Right atrium auricular region (tissue), 2 donors: ENCODE measurements around the gene B4GALNT2. TPM values are rescaled to one million over a fixed set of nuclear protein-coding genes. Genes with fewer than 3 reads are reported as not detected.
A peak's percentile ranks its signal among the peaks of the same experiment; 100 is the strongest.
"Not testable (repeated sequence)": the region's sequence is repeated elsewhere in the genome, so short reads cannot be mapped to it uniquely, and the experiment has no call there.

Experiments used
- DNase-seq: peaks from one replicate; pipeline ENCODE4 v3.0.0-alpha.2; 2019; ENCODE audit warnings: low spot score
- H3K27ac ChIP-seq, 2 donors: fragments of 200-600 bp; sonication (generic); 1 replicate in 1 of 2; 2 replicates in 1 of 2; pipeline ENCODE4 v1.5.1; 2016 to 2019
- H3K27me3 ChIP-seq, 2 donors: fragments of 200-600 bp; sonication (generic); one replicate each; pipeline versions ENCODE4 v1.5.1 to v1.6.0; 2017 to 2019
- H3K36me3 ChIP-seq: fragments of 200-600 bp; sonication (generic); one replicate; pipeline ENCODE4 v1.5.1; 2016
- H3K4me1 ChIP-seq, 2 donors: fragments of 200-600 bp; sonication (generic); one replicate each; pipeline versions ENCODE4 v1.5.1 to v1.6.0; 2017 to 2019
- H3K4me3 ChIP-seq, 2 donors: fragments of 200-600 bp; sonication (generic); 1 replicate in 1 of 2; 2 replicates in 1 of 2; pipeline ENCODE4 v1.5.1; 2017 to 2019; ENCODE audit warnings: mild to moderate bottlenecking in 1 of 2, moderate library complexity in 1 of 2
- H3K9me3 ChIP-seq, 2 donors: fragments of 200-600 bp; sonication (generic); one replicate each; pipeline ENCODE4 v1.5.1; 2019
- total RNA-seq, 2 donors: library from RNA; depleted of rRNA; stranded (reverse); fragments of >200 nt; gene quantifications; one replicate each; pipeline ENCODE4 v1.1.0, GENCODE V29; 2016
- TF ChIP-seq, protein P1 (sequence below), 2 donors: fragments of 200-600 bp; sonication (generic); IDR thresholded peaks; one replicate each; pipeline ENCODE4 v1.5.1; 2019; ENCODE audit warnings: antibody characterized with exemption in 2 of 2

The B4GALNT2 gene
- total RNA-seq, 2 donors from 2014 or later = not detected

DNA sequence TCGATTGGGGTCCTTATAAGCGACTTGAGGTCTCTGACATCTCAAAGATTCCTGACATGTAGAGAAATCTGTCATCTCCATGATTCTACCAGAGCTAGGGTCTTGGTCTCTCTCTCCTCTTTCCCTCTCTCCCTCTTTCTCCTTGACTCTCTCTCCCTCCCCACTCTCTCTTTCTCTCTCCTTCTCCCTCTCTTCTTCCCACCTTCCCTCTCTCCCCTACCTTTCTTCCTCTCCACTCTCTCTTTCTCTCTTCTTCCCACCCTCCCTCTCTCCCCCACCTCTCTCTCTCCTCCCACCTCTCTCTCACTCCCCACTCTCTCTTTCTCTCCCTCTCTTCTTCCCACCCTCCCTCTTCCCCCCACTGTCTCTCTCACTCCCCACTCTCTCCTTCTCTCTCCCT is 32.6 kb downstream of the B4GALNT2 start:
- no peak for DNase-seq
- Histone ChIP-seq H3K4me3 (no peak overlapping the region), H3K27me3 (no peaks in the 10 kb centered on the region), H3K4me1 (no peaks in the 10 kb centered on the region), H3K9me3 (no peaks in the 10 kb centered on the region), H3K36me3 (no peaks in the 10 kb centered on the region), H3K27ac (no peak overlapping the region)
- TF ChIP-seq, protein P1, sequence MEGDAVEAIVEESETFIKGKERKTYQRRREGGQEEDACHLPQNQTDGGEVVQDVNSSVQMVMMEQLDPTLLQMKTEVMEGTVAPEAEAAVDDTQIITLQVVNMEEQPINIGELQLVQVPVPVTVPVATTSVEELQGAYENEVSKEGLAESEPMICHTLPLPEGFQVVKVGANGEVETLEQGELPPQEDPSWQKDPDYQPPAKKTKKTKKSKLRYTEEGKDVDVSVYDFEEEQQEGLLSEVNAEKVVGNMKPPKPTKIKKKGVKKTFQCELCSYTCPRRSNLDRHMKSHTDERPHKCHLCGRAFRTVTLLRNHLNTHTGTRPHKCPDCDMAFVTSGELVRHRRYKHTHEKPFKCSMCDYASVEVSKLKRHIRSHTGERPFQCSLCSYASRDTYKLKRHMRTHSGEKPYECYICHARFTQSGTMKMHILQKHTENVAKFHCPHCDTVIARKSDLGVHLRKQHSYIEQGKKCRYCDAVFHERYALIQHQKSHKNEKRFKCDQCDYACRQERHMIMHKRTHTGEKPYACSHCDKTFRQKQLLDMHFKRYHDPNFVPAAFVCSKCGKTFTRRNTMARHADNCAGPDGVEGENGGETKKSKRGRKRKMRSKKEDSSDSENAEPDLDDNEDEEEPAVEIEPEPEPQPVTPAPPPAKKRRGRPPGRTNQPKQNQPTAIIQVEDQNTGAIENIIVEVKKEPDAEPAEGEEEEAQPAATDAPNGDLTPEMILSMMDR (IDR thresholded peaks at IDR 0.05) = no peak

DNA sequence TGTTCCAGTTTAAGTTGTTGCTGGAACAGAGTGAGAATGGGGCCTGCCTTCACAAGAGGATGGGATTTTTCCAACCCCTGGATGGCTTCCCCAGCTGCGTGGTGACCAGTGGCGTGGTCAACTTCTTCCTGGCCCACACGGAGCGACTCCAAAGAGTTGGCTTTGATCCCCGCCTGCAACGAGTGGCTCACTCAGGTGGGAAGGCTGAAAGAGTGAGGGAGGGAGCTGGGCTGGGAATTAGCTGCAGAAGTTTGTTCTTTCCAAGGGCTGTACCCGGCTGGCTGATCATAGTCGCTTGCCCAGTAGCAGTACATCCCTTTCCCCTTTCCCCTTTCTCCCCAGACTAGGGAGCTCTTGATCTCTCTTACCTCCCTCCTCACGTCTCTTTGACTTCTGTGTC is 36.1 kb downstream of the B4GALNT2 start:
- Histone ChIP-seq H3K27me3 (no peaks in the 10 kb centered on the region), H3K27ac (no peak overlapping the region), H3K4me1 (no peaks in the 10 kb centered on the region), H3K9me3 (peaks cover 0 to 5% of the 10 kb centered on the region in 2 donors), H3K4me3 (no peak overlapping the region), H3K36me3 (no peaks in the 10 kb centered on the region)
- TF ChIP-seq, protein P1 (IDR thresholded peaks at IDR 0.05) = no peak
- DNase-seq = no peak

DNA sequence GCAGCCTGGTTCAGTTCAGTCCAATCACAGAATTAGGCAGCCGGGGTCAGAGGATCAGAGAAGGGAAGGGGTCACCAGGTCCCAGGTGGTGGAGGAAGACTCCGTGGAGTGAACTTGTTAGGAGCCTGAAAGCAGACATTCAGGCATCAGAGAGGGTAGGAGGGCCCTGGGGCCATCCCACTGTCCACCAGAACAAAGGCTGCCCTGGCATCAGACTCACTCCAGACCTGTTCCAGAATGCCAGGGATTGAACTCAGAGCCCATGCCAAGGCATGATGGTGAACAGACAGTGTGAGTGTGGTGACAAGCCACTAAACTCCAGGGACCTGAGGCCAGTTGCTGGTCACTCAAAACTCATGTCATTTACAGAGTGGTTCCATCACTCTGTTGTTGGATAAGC is 37.6 kb downstream of the B4GALNT2 start:
- peaks cover 0 to 14% of the 10 kb centered on the region in 2 donors for H3K9me3 ChIP-seq
- H3K27me3 ChIP-seq = no peaks in the 10 kb centered on the region
- no peaks in the 10 kb centered on the region for H3K4me1 ChIP-seq
- TF ChIP-seq, protein P1 (IDR thresholded peaks at IDR 0.05) = no peak
- no peaks in the 10 kb centered on the region for H3K36me3 ChIP-seq
- no peak for DNase-seq
- H3K27ac ChIP-seq = no peak overlapping the region
- no peak overlapping the region for H3K4me3 ChIP-seq

- not testable (repeated sequence) for H3K27ac ChIP-seq, H3K4me1 ChIP-seq, H3K4me3 ChIP-seq, H3K36me3 ChIP-seq, H3K27me3 ChIP-seq, DNase-seq
- H3K9me3 ChIP-seq = peaks cover 0 to 18% of the 10 kb centered on the region in 2 donors
These were observed 38.1 kb downstream of the B4GALNT2 start for GRCh38 chr17:49170711-49171110.

- H3K36me3 ChIP-seq = not testable (repeated sequence)
- H3K9me3 ChIP-seq = peaks cover 0 to 44% of the 10 kb centered on the region in 2 donors
These were observed 43.4 kb downstream of the B4GALNT2 start for GRCh38 chr17:49175978-49176377.

GRCh38 chr17:49180303-49180702 is 47.7 kb downstream of the B4GALNT2 start:
- Histone ChIP-seq H3K9me3 (peaks cover 0 to 30% of the 10 kb centered on the region in 2 donors), H3K4me3 (no peak overlapping the region), H3K27me3 (no peaks in the 10 kb centered on the region), H3K4me1 (no peaks in the 10 kb centered on the region), H3K36me3 (no peaks in the 10 kb centered on the region), H3K27ac (no peak overlapping the region)
- TF ChIP-seq, protein P1 (IDR thresholded peaks at IDR 0.05) = peak; percentile 34 to 77
- peak; percentile 73 for DNase-seq

More at GRCh38 chr17:49175978-49176377, 43.4 kb downstream of the B4GALNT2 start:
- DNase-seq, H3K27me3 ChIP-seq, H3K4me3 ChIP-seq, H3K4me1 ChIP-seq, H3K27ac ChIP-seq: not testable (repeated sequence)

DNA sequence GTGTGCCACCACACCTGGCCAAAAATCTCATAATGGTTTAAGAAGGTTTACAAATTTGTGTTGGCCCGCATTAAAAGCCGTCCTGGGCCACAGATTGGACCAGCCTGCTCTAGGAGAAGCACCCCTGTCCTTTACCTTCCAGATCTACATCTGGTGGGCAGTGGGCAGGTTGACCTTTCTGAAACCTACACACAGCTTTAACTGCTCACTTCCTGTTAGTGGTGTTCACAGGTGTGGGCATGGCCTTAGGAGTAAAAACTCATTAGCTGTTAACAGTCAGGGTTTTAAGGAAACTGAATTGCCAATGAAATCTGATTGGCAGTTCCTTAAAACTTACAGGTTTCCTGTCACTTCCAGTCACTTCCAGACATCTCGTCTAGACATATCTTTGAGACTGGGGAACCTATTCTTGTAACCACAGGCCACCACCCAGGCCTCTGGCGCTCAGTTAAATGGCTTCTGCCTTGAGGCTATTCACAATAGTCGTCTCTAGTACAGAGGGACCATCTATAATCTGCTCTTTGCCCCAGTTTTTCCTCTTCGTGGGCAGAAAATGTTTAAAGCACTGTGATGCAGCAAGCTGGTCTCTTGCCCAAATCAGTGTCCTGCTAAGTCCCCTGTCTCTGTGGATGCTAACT is 48.5 kb downstream of the B4GALNT2 start:
- DNase-seq = no peak
- H3K27me3 ChIP-seq = no peaks in the 10 kb centered on the region
- TF ChIP-seq, protein P1 (IDR thresholded peaks at IDR 0.05) = no peak
- H3K4me3 ChIP-seq = no peak overlapping the region
- no peaks in the 10 kb centered on the region for H3K36me3 ChIP-seq
- H3K4me1 ChIP-seq = no peaks in the 10 kb centered on the region
- no peak overlapping the region for H3K27ac ChIP-seq
- H3K9me3 ChIP-seq = peaks cover 0 to 22% of the 10 kb centered on the region in 2 donors
